ENCODE results near the gene TUBB.
A peak's percentile ranks its signal among the peaks of the same experiment; 100 is the strongest.

TUBB gene

DNA sequence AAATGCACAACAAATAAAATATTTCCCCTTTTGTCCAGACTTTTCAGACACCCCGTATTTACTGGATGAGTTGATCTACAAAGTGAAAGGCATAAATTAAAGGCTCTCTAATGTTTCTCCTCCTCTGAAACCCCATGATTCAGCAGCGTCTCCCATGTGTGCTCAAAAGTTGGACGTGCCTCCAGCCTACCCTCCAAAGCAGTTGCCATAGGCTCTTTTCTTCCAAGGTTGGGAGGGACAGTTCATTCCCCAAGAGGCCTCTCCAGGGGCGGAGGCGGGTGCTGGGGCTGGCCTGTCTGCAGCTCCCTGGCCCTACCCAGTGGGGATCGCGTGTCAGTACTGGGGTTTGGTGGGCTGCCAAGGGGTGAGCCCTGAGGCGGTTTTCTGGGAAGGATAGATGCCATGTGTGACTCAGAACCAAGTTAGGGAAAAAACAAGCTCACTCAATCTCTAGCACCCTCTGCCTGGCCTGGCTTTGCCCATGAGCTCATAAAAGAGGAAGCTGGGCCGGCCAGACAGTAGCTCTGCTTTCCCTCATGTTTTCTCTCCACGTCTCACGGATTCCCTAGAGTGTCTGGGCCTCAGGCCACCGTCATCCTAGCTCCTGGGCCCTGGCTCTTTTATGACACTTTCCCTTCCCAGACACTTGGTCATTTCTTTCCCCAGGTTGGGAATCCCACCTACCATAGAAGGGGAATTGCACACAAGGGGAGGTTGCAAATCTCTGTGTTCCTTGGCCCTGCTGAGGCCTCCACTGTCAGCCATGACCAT lies 32.2 kb downstream of the TUBB start (continued):
- TF ChIP-seq, protein P1, sequence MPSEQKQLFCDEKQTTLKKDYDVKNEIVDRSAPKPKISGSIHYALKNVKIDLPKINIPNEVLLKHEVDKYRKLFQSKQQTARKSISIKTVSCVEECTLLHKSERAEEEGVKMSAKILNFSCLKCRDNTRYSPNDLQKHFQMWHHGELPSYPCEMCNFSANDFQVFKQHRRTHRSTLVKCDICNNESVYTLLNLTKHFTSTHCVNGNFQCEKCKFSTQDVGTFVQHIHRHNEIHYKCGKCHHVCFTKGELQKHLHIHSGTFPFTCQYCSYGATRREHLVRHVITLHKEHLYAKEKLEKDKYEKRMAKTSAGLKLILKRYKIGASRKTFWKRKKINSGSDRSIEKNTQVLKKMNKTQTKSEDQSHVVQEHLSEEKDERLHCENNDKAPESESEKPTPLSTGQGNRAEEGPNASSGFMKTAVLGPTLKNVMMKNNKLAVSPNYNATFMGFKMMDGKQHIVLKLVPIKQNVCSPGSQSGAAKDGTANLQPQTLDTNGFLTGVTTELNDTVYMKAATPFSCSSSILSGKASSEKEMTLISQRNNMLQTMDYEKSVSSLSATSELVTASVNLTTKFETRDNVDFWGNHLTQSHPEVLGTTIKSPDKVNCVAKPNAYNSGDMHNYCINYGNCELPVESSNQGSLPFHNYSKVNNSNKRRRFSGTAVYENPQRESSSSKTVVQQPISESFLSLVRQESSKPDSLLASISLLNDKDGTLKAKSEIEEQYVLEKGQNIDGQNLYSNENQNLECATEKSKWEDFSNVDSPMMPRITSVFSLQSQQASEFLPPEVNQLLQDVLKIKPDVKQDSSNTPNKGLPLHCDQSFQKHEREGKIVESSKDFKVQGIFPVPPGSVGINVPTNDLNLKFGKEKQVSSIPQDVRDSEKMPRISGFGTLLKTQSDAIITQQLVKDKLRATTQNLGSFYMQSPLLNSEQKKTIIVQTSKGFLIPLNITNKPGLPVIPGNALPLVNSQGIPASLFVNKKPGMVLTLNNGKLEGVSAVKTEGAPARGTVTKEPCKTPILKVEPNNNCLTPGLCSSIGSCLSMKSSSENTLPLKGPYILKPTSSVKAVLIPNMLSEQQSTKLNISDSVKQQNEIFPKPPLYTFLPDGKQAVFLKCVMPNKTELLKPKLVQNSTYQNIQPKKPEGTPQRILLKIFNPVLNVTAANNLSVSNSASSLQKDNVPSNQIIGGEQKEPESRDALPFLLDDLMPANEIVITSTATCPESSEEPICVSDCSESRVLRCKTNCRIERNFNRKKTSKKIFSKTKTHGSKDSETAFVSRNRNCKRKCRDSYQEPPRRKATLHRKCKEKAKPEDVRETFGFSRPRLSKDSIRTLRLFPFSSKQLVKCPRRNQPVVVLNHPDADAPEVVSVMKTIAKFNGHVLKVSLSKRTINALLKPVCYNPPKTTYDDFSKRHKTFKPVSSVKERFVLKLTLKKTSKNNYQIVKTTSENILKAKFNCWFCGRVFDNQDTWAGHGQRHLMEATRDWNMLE (tag by site-specific recombination; conservative IDR thresholded peaks at IDR 0.05; ENCODE audit: low read depth) = peak; percentile 35; the same call in 1 of the 2 replicates
- TF ChIP-seq, protein P2, sequence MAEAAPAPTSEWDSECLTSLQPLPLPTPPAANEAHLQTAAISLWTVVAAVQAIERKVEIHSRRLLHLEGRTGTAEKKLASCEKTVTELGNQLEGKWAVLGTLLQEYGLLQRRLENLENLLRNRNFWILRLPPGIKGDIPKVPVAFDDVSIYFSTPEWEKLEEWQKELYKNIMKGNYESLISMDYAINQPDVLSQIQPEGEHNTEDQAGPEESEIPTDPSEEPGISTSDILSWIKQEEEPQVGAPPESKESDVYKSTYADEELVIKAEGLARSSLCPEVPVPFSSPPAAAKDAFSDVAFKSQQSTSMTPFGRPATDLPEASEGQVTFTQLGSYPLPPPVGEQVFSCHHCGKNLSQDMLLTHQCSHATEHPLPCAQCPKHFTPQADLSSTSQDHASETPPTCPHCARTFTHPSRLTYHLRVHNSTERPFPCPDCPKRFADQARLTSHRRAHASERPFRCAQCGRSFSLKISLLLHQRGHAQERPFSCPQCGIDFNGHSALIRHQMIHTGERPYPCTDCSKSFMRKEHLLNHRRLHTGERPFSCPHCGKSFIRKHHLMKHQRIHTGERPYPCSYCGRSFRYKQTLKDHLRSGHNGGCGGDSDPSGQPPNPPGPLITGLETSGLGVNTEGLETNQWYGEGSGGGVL (tag by site-specific recombination; IDR thresholded peaks at IDR 0.05) = peak; percentile 90
- TF ChIP-seq GLIS2 (tag by site-specific recombination; IDR thresholded peaks at IDR 0.05) = peak; percentile 90
- TF ChIP-seq, protein P3, sequence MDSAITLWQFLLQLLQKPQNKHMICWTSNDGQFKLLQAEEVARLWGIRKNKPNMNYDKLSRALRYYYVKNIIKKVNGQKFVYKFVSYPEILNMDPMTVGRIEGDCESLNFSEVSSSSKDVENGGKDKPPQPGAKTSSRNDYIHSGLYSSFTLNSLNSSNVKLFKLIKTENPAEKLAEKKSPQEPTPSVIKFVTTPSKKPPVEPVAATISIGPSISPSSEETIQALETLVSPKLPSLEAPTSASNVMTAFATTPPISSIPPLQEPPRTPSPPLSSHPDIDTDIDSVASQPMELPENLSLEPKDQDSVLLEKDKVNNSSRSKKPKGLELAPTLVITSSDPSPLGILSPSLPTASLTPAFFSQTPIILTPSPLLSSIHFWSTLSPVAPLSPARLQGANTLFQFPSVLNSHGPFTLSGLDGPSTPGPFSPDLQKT (IDR thresholded peaks at IDR 0.05; ENCODE audit: borderline replicate concordance, low read depth, low read length) = no peak
- TF ChIP-seq IKZF3 (tag by site-specific recombination; IDR thresholded peaks at IDR 0.05) = peak; percentile 93
- no peak for TF ChIP-seq ZNF121 (tag by site-specific recombination; IDR thresholded peaks at IDR 0.05)
- TF ChIP-seq KLF7 (tag by site-specific recombination; IDR thresholded peaks at IDR 0.05; ENCODE audit: borderline replicate concordance) = peak; percentile 80; the same call in 1 of the 2 replicates
- no peak for TF ChIP-seq ZNF837 (tag by site-specific recombination; IDR thresholded peaks at IDR 0.05)
- no peak for TF ChIP-seq BCL6B (tag by site-specific recombination; IDR thresholded peaks at IDR 0.05)
- no peak for TF ChIP-seq ZNF169 (tag by site-specific recombination; IDR thresholded peaks at IDR 0.05)
- no peak for TF ChIP-seq ZNF555 (tag by site-specific recombination; conservative IDR thresholded peaks at IDR 0.05)
- TF ChIP-seq ZSCAN30 (tag by site-specific recombination; IDR thresholded peaks at IDR 0.05) = peak; percentile 74
- TF ChIP-seq KLF16 (tag by site-specific recombination; IDR thresholded peaks at IDR 0.05) = no peak
- TF ChIP-seq ZNF214 (tag by site-specific recombination; IDR thresholded peaks at IDR 0.05; ENCODE audit: borderline replicate concordance) = no peak
- peak; percentile 91 for TF ChIP-seq ZXDB (tag by site-specific recombination; IDR thresholded peaks at IDR 0.05)
- TF ChIP-seq ZBTB20 (tag by site-specific recombination; IDR thresholded peaks at IDR 0.05) = peak; percentile 94
- TF ChIP-seq ZNF639 (tag by site-specific recombination; IDR thresholded peaks at IDR 0.05) = peak; percentile 76; the same call in 1 of the 2 replicates
- TF ChIP-seq ZNF112 (tag by site-specific recombination; IDR thresholded peaks at IDR 0.05) = no peak
- peak; percentile 62; the same call in 1 of the 2 replicates for TF ChIP-seq ZNF449 (tag by site-specific recombination; IDR thresholded peaks at IDR 0.05)
- TF ChIP-seq ZNF501 (tag by site-specific recombination; IDR thresholded peaks at IDR 0.05) = peak; percentile 76; the same call in 1 of the 2 replicates
- no peak for TF ChIP-seq ZNF140 (tag by site-specific recombination; IDR thresholded peaks at IDR 0.05)
- TF ChIP-seq ZFP37 (tag by site-specific recombination; IDR thresholded peaks at IDR 0.05) = peak; percentile 72; the same call in 1 of the 2 replicates
- TF ChIP-seq, protein P4, sequence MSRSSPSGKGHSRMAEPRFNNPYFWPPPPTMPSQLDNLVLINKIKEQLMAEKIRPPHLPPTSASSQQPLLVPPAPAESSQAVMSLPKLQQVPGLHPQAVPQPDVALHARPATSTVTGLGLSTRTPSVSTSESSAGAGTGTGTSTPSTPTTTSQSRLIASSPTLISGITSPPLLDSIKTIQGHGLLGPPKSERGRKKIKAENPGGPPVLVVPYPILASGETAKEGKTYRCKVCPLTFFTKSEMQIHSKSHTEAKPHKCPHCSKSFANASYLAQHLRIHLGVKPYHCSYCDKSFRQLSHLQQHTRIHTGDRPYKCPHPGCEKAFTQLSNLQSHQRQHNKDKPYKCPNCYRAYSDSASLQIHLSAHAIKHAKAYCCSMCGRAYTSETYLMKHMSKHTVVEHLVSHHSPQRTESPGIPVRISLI (tag by site-specific recombination; IDR thresholded peaks at IDR 0.05) = peak; percentile 97
- no peak for TF ChIP-seq ZNF585B (tag by site-specific recombination; IDR thresholded peaks at IDR 0.05)
- no peak for TF ChIP-seq ZNF302 (tag by site-specific recombination; IDR thresholded peaks at IDR 0.05; ENCODE audit: low read depth)
